Ammon's horn (tissue), 1 donor: ENCODE results near the gene POPDC3.
A peak's percentile ranks its signal among the peaks of the same experiment; 100 is the strongest.

Source experiments
- DNase-seq: peaks from one replicate; pipeline ENCODE4 v3.0.0-alpha.2; 2016; ENCODE audit warnings: low spot score

The POPDC3 gene

DNA sequence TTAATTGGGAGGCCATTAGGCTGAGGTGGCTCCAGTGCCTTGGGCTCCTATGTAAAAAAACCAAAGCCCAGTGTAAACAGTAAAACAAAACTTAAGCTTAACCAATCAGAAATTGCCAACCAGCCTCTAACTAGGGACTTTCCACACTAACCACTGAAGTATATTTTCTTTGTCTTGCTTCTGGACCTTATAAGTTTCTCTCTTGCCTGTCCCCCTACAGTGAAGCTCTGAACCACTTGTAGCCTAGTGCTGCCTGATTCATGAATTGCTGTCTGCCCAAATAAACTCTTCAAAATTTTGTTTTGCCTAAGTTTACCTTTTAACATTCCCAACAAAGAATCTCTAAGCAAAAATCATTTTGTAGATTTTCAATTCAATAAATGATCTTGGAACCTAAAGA lies 28.2 kb downstream of the POPDC3 start:
- no peak for DNase-seq

DNA sequence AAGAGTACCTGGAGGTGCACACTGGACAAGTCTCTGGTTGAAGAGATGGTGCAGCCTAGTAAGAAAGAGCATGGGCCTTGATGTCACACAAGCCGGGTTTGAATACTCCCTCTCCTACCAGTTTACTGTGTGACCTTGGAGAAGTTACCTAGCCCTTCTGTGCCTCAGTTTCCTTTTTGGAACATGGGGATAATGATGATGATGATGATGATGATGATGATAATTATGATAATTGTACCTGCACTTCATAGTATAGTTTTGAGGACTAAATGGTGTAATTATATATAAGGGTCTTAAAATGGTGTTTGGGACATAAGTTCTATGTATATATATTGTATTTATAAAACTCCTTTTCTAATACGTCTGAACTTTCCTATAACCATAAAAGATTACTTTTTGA lies 41.7 kb downstream of the POPDC3 start:
- no peak for DNase-seq

DNA sequence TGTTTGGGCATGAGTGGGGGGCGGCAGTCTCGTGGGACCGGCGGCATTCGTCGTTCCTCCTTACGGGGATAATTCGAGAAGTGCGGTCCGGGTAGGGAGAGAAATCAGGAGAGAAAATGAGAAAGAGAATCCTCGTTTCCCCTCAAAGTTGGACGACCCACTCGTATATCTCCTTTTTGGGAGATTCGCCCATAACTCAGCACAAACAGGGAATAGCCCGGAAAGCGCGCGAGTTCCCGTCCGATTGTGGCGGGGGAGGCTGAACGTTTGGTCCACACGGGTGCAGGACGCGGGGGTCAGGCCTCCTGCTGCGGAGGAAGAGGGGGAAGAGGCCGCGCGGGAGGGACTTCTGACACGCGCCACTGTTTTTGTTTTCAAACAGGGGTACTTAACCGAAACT lies 42.4 kb downstream of the POPDC3 start:
- DNase-seq, result peak; percentile 7

DNA sequence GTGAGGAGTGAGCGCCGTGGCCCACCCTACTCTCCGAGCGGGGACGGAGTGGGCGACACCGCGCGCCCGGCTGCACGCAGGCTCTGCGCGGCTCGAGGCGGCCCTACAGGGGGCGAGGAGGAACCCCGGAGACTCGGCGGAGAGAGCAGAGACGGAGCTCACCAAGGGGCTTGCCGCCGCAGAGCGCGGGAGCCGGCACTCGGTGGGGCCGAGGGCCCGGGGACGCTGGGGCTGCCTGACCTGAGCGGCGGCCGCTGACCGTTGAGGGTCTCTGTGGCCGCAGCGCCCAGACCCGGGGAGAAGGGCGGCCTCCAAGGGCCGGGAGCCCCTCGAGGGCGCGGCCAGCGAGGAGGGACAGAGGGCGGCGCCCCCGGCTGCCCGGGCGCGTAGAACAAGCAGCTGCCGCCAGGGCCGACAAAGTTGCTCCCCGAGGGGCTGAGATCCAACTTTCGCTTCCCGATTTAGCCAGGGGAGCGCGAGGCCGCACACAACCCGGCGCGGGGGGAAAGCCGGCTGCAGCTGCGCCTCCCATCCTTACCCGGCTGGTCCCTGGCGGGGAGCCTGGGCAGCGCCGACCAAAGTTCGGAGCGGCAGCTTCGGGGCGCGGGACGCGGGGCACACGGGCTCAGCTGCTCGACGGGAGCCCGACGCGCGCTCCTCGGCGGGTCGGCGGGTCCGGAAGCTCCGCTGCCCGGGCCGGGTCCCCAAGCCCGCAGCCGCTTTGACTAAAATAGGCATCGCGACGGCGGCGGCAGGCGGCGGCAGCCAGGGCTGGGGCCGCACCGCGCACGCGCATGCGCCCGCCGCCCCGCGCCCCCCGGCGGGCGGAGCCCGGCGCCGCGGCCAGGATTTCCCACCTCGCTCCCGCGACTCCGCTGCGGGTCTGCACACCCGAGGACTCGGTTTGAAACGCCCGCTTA lies 43.1 kb downstream of the POPDC3 start:
- peak; percentile 73 for DNase-seq

DNA sequence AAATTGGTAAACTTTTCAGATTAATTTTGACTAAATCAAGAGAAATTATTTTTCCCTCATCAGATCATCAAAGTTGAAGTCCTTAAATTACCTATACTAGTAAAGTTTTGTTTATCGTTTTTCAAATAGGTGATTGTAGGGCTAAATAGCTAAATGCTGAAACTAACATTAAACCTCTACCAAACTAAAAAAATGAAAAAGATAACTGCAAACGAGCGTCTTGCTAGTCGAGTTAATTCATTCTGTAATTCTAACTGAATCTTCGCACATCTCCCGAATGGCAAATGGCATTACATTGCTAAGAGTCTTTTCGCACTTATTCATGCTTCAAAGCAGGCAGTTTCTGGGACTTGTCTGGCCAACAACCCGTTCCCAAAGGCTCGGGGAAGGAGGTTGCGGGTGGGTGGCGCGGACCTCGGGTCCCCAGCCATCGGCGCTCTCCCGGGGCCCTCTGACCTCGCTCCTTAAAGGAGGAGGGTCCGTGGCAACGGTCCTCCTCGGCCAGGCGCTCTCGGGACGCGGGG lies 43.8 kb downstream of the POPDC3 start:
- DNase-seq, result peak; percentile 10

DNA sequence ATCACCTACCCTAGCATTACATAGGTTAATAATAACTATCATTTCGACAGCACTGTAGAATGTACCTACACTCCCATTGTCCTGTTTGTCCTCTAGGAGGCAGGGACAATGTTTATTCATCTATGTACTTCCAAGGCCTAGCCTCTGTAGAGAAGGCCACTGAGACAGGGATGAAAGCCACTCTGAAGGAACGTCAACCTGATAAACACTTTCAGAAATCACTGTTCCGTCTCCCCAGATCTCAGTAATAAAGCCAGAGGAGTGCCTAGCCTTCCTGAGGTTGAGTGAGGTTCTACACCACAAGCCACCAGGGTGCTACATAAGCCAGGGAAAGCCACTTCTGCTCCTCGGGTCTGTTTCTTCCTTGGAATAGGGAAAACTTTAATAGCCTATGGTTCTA lies 44.8 kb downstream of the POPDC3 start:
- DNase-seq, result peak; percentile 9

DNA sequence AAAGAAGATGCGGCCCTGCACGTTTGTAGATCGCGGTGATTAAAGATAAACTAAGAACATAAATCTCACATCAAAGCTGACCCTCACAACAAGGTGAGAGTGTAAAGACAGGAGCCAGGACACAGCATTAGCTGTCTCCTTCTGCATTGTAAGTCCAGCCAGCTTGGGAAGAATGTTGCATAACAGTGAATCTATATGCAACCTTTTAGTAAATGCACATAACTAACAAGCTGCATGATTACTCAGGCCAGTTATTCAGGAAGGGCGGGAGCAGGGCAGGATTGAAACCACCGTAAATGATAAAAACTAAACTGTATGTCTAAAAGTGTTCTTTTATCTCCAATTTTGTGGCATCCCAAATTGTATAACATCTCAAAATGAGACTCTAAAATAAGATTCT lies 57.1 kb downstream of the POPDC3 start:
- no peak for DNase-seq

DNA sequence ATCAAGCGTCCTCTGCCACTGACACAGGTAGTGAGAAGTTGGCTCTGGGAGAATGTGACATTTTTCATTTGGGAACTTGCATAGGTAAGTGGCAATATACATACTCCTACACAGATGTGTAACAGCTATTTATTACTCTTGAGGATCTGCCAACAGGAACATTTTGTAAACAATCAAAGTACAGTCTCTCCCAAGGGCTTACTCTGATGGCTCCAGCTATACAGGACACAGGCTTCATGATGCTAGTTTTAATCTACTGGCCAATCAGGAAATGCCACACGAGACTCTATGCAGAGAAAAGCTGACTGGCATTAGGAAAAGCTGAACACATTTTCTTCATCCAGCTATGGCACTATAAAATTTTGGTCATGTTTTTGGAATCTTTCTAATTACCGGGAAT lies 57.8 kb downstream of the POPDC3 start:
- no peak for DNase-seq

DNA sequence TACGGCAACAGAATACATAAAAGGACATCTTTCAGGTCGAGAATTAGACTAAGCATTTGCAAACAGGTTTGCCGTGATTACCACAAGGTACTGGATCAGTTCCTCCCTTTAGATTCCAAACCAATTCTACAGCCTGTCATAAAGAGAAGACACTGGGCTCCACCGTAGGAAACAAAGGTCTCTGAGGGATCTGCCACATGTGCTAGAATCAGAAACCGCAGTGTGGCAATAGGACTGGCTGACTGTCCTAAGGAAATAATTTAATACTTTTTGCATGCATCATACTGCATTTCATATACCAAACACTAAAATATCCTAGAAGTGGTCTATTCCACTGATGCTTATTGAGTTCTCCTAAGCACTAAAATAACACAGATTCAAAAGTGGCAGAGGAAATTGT lies 59.2 kb downstream of the POPDC3 start:
- DNase-seq, result no peak

DNA sequence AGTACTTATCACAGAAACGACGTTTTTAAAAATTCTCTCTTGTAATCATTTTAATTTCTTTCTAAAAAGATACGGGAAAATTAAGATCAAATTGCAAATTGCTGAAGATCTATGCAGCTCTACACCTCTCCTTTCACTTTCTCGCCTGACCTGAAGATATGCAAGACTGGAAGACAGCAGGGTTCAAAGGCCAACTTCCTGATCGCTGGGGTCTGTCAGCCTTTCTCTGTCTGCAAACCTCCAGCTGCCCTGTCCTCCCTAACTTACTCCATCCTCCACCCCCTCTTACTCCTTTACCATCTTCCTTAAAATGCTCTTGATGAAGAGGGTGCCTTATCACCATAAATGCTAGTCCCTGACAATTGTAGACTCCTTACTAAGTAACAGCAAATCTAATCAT lies 63.7 kb downstream of the POPDC3 start:
- DNase-seq, result no peak

DNA sequence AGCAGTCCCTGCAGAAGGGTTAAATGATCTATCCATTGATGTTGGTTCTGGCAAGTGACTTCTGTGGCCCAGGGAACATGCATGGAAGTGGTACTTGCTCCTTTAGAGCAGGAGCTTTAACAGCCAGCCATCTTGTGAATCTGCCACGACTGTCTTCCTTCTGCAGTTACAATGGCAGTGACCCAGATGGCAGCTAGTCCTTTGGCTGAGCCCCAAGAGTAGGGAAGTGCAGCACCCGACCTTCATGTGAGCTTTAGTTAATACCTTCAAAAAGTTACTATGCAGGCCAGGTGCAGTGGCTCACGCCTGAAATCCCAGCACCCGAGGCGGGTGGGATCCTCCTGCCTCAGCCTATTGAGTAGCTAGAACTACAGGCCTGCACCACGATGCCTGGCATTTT lies 66.4 kb downstream of the POPDC3 start:
- DNase-seq, result no peak

DNA sequence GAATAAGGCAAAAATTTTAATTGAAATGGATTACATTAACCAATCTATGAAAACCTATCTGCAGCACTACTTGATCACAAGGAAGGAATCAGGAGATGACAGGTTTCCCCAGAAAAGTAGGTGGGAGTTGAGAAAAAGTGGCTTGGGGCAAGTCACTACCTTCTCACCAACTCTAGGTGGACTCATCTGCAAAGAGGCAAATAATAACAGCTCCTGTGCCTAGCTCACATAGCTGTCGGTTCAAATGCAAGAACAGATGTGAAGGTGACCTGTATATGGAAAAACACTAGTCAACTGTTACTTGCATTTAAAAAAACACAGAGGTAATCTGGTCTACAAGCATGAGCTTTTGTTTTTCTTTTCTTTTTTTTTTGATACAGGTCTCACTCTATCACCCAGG lies 67.2 kb downstream of the POPDC3 start:
- no peak for DNase-seq

DNA sequence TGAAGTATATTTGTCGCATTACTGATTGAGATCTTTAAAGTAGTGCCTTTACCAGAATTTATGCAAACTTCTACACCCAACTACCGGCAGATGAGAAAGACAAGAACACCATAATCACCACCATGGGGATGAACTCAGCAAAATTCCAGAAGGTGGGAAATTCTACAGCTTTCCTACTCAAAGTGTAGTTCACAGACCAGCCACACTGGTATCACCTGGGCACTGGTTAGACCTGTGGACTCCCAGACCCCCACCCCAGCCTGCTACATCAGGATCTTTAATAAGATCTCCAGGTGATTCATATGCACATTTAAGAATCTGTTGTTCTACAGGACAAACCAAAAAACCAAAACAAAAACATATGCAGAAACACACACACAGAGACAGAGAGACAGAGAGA lies 67.9 kb downstream of the POPDC3 start:
- DNase-seq, result no peak

DNA sequence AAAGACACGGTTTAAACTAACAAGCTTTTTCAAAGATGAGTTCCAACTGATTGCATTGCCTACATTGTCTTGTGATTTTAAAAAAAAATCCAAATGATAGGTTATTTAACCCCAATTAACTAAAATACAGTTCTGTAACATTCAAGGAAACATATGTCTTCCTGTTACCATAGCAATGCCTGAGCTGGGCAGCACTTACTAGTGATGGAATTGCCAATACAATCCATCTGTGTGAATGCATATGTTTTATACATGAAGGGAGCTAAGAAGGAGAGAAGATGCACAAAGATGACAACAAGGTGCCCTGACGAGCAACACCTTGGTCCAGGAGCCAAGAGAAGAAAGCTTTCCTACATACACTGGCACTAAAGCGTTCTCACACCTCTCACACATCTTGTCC lies 68.7 kb downstream of the POPDC3 start:
- DNase-seq, result no peak

DNA sequence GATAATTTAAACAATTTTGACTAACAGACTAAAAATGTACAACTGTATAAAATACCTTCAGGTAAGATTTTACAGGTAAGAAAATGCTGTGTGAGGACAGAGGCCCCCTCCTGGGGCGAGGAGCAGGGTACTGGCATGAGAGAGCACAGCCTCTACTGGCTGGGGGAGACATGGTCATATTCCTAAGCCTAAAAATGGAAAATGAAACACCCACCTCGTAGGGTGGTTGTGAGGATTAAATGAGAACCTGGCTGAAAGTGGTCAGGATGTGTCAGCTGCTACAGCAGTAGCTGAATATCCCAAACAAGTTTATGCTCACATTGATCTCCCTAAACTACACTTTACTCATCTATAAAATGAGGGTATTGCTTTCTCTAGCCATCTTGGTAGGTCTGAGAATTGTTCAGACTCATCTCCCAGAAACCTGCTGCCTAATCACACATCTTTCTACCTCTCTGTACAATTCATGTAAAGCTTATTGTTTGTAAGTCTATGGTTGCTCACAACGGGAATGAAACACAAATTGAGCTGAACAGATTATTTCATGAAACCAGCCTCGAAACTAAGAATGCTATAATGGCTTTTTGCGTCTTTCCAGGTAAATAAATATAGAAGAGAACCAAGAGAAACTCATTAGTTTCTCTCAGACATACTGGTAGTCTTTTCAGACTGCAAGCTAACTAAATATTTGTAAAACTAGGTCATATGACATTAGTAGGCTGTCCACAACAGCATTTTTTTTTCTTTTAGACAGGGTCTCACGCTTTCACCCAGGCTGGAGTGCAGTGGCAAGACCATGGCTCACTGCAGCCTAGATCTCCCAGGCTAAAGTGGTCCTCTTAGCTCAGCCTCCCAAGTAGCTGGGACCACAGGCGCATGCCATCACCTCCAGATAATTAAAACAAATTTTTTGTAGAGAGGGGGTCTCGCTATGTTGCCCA lies 69.6 kb downstream of the POPDC3 start:
- no peak for DNase-seq

DNA sequence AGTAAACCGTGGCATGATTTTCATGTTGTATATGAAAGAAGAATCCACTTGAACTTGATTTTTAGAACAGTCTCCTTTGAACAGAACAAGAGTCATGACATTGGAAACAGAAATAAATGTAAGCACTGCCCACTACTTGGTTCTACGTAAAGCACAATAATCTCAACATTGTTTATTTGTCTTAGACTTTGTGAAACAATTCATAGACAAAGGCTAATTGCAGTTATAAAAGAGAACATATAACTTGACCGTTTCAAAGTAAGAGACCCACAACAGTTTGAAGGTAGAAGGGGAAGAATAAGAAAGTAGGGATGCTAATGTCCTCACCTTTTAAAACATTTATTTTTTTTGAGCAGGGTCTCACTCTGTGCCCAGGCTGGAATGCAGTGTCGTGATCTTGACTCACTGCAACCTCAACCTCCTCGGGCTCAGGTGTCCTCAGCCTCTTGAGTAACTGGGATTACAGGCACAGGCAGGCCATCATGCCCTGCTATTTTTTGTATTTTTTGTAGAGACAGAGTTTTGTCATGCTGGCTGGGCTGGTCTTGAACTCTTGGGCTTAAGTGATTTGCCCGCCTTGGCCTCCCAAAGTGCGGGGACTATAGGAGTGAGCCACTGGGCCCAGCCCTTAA lies 71.1 kb downstream of the POPDC3 start:
- no peak for DNase-seq
